ENCODE data around the gene SIPA1L2.
A peak's percentile ranks its signal among the peaks of the same experiment; 100 is the strongest.

SIPA1L2 gene

GRCh38 chr1:232641507-232641906 lies 11.6 kb upstream of the SIPA1L2 start:
- no peak for DNase-seq

- no peak for DNase-seq
Observed at GRCh38 chr1:232636799-232637198, 6.9 kb upstream of the SIPA1L2 start.

GRCh38 chr1:232635778-232636356 lies 5.9 kb upstream of the SIPA1L2 start:
- DNase-seq: peak; percentile 30 to 54

- DNase-seq: no peak
Observed at GRCh38 chr1:232635279-232635678, 5.3 kb upstream of the SIPA1L2 start.

- DNase-seq: no peak
Observed at GRCh38 chr1:232634096-232634495, 4.2 kb upstream of the SIPA1L2 start.

GRCh38 chr1:232630894-232631195 lies 912 bp upstream of the SIPA1L2 start:
- no peak for DNase-seq

GRCh38 chr1:232629250-232630046 lies 485 bp downstream of the SIPA1L2 start:
- peak; percentile 19 to 67 for DNase-seq

GRCh38 chr1:232628335-232629249 lies 1.3 kb downstream of the SIPA1L2 start:
- no peak for DNase-seq

- DNase-seq: peak; percentile 52 to 69
Observed at GRCh38 chr1:232627645-232628334, 2.1 kb downstream of the SIPA1L2 start.

- DNase-seq: no peak
Observed at GRCh38 chr1:232627171-232627570, 2.8 kb downstream of the SIPA1L2 start.

GRCh38 chr1:232626452-232626851 lies 3.5 kb downstream of the SIPA1L2 start:
- no peak for DNase-seq

GRCh38 chr1:232625319-232625868 lies 4.5 kb downstream of the SIPA1L2 start:
- no peak for DNase-seq

GRCh38 chr1:232624546-232625281 lies 5.2 kb downstream of the SIPA1L2 start:
- DNase-seq: no peak

GRCh38 chr1:232622981-232623380 lies 7.0 kb downstream of the SIPA1L2 start:
- DNase-seq: no peak

GRCh38 chr1:232622378-232622777 lies 7.6 kb downstream of the SIPA1L2 start:
- no peak for DNase-seq

GRCh38 chr1:232621050-232621449 lies 8.9 kb downstream of the SIPA1L2 start:
- DNase-seq: no peak

GRCh38 chr1:232620356-232620969 lies 9.5 kb downstream of the SIPA1L2 start:
- DNase-seq: peak; percentile 85 to 86

- DNase-seq: no peak
Observed at GRCh38 chr1:232617237-232617636, 12.7 kb downstream of the SIPA1L2 start.

GRCh38 chr1:232615306-232615800 lies 14.6 kb downstream of the SIPA1L2 start:
- no peak for DNase-seq

- DNase-seq: no peak
Observed at GRCh38 chr1:232614811-232615210, 15.1 kb downstream of the SIPA1L2 start.

- no peak for DNase-seq
Observed at GRCh38 chr1:232613752-232614381, 16.1 kb downstream of the SIPA1L2 start.

Data from SHP77 (cell line).